ENCODE measurements around the gene GLP2R.

GLP2R gene

DNA sequence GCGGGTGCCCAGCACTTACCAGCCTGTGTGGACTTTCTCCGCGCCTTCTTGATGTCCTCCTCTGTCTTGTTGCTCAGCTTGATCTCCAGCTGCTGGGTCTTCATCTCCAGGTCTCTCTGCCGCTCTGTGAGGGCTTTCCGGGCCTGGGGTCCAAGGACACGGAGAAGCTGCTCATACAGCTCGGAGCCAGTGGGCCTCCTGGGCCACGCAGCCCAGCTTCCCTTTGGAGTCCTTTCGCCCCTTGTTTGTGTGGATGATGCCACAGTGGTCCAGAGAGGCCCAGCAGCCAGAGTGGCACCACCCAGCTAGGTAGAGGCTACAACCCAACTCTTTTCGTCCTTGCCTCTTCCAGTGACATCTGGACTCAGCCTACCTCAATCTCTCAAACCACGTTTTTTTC, 99.7 kb downstream of the GLP2R start:
- DNase-seq: no peak

- DNase-seq: no peak
These were observed 100.6 kb downstream of the GLP2R start for GRCh38 chr17:9926150-9926804.

DNA sequence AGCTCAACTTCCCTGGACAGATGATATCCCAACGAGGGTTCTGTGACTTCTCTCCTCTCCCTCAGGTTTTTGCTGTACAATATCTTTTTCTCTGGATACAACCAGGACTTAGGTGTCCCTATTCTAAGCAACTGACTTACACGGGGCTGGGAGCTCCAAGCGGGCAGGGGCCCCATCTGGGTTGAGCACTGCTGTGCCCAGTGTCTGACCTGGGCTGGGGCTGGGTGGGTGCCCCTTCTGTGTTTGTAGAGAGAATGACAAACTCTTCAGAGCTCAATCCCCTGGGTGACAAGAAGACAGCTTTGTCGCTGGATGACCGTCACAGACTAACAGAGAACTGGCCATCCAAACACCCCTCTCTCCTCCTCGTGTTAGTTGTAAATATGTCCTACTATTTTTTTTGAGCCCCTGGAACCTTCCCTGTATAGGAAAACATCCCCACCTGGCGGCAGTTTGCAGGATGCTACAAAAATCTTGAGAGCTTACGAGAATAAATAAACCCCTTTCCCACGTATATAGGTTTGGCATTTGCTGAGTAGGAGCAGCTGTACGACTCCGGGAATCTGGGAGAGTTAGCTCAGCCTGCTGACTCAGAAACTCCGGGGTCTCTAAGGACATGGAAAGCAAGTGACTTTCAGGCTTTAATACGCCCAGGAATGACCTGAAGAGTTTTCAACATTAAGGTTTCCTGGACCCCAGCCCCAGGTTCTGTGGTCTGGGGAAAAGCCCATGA, 103.0 kb downstream of the GLP2R start:
- DNase-seq: no peak

DNA sequence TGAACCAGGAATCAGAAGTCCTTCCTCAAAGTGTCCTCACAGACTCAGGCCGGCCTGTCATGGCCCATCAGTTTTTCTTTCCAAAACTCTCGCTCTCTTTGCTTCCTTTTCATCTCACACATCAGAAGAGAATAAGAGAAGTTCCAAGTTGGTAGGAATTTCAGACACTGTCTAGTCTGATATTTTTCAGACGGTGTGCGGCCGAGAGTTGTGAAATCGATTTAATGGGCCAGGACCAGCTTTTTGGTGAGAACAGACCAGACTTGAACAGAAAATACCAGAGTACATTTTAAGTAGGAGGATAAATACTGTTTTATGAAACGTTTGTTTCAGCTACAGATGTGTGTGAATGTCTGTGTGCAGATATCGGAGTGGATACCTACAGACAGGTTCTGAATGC, 104.1 kb downstream of the GLP2R start:
- DNase-seq: no peak

GRCh38 chr17:9931144-9931741, 105.5 kb downstream of the GLP2R start:
- no peak for DNase-seq

DNA sequence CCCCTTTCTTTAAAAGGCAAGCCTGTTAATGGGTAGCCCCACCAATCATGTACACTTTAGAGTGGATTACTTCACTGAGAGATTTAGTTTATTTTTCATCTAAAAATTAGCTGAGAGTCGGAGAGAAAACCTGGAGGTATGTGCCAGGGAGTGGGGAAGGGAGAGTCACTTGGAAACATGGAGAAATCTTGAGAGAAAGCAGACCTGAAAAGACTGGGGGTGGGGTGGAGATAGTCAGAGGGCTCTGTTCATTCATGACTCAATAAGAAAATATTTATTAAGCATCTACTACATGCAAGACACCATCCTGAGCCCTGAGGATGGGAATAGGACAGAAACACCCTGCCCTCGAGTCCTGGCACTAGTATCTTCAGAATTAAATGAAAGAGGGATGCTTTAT, 106.8 kb downstream of the GLP2R start:
- DNase-seq: no peak

GRCh38 chr17:9934331-9934730, 108.6 kb downstream of the GLP2R start:
- no peak for DNase-seq

DNA sequence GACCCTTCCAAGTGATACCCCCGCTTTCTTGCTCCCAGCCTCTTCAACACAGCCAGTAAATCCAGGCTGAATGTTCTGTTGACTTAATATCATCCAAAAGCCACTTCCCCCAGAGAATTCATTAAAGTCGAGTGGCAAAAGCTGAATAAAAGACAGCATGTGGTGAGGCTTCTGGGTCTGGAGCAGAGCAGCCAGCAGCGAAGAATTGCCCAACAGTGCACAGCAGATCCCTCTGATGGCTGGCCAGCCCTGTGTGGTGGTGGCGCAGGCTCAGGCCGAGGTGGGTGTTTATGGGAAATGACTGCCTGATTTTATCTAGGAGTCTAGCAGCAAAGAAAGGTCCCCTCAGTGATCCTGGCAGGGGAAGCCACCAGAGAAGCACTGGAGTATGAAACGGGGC, 109.7 kb downstream of the GLP2R start:
- no peak for DNase-seq

DNA sequence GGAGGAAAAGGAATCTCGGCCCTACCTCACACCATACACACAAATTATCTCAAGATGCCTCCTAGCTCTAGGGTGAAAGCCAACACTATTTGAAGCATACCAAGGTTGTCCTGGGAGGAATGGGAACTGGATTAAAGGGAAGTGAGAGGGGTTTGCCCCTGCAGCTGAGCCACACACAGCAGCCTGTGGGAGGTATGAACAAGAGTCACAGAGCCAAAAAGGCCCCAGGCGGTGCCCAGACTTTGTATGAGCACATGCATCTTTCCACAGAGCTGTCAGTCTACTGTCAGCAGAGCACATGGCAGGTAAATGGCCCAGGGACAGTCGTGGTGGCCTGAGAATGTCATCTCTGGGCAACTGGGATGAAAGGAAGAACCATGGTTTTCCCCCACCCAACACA, 110.4 kb downstream of the GLP2R start:
- DNase-seq: no peak

DNA sequence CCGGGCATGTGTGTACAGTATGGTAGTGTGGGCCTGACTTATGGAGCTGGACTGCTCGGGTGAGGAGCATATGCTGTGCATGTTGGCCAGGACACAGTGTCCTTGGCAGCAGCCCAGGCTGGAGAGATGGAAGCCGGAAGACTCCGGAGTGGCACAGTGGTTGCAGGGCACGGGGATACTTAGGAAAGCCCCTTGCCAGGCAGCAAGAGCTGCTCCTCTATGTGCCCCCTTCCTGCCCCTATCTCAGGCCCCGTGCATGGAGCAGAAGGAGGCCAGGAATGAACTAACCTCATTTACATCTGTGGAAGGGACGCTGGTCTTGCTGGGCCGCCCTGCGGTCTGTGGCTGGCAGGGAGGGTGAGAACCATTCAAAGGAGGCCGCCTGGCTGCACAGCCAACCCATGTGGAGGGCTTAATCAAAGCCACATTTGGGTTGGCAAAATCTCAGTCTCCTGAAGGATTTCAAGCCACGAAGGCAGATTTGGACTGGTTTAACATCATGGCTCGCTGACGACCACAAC, 111.6 kb downstream of the GLP2R start:
- no peak for DNase-seq

- DNase-seq: no peak
These were observed 112.2 kb downstream of the GLP2R start for GRCh38 chr17:9937901-9938300.

DNA sequence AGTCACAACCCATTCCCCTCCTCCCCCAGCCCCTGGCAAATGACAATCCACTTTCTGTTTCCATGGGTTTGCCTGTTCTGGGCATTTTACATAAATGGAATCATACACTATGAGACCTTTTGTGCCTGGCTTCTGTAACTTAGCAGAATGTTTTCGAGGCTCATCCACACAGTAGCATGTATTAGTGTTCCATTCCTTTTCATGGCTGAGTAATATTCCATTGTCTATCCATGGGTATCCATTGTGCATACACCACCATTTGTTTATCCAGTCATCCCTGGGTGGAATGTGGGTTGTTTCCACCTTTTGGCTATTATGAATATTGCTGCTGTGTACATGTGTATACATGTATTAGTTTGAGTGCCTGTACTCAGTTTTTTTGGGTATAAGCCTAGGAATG, 113.0 kb downstream of the GLP2R start:
- no peak for DNase-seq

DNA sequence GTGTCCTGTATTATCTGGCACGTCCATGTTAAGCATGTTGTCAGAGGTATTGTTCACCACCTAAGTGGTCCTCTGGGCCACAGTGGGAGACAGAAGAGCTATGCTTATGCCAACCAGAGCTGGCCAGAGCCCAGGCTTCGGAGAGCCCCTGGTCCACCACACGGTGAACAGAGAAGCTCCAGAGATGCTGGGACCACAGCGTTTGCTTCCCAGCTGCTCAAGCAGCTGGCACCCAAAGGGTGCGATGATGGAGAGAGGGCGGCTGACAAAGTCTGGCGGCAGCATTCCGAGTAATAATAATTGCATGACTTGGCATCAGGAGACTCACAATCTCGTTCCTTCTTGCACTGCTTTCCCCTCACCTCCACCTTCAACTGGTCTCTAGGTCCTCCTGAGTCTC, 115.1 kb downstream of the GLP2R start:
- DNase-seq: no peak

DNA sequence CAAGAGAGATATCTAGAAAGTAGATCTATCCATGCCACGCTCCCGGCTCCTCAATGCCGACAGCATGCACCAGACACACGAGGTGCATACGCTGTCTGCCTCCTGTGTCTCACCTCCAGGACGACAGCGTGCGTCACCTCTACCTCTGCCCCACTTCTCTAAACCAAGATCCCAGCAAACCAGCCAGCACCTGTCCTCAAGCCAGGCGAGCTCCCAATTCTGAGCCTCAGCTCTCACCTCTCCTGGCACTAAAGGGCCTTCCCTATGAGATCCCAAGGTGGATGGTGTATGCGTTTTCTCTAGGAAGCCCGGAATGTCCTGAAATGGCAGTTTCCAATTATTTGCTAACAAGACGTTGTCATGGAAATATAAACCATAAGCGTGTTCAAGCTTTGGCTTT, 115.6 kb downstream of the GLP2R start:
- DNase-seq: no peak
